HUES48 (cell line): Measurements from ENCODE around the gene SPANXN2.

ENCODE experiments used
- H3K27ac ChIP-seq: one replicate; pipeline ENCODE4 v1.7.0; 2013; ENCODE audit warnings: low read depth, low read length, inconsistent platforms
- H3K27me3 ChIP-seq: 2 replicates; pipeline ENCODE4 v1.6.1; 2013; ENCODE audit warnings: mild to moderate bottlenecking, low read length; ENCODE audit not compliant: control insufficient read depth, insufficient read depth
- H3K36me3 ChIP-seq: 2 replicates; pipeline ENCODE4 v1.6.1; 2013; ENCODE audit warnings: low read length; ENCODE audit not compliant: control insufficient read depth, insufficient read depth
- H3K4me1 ChIP-seq: 2 replicates; pipeline ENCODE4 v1.6.1; 2013; ENCODE audit warnings: mild to moderate bottlenecking, low read length; ENCODE audit not compliant: control insufficient read depth, insufficient read depth
- H3K4me3 ChIP-seq: 2 replicates; pipeline ENCODE4 v1.5.1; 2013; ENCODE audit warnings: mild to moderate bottlenecking, low read depth, low read length
- H3K9ac ChIP-seq: 2 replicates; pipeline ENCODE4 v1.6.1; 2013; ENCODE audit warnings: mild to moderate bottlenecking, low read depth, low read length, moderate library complexity
- H3K9me3 ChIP-seq: 2 replicates; pipeline ENCODE4 v1.6.1; 2013; ENCODE audit warnings: low read length; ENCODE audit not compliant: control insufficient read depth, insufficient read depth

SPANXN2 gene

DNA sequence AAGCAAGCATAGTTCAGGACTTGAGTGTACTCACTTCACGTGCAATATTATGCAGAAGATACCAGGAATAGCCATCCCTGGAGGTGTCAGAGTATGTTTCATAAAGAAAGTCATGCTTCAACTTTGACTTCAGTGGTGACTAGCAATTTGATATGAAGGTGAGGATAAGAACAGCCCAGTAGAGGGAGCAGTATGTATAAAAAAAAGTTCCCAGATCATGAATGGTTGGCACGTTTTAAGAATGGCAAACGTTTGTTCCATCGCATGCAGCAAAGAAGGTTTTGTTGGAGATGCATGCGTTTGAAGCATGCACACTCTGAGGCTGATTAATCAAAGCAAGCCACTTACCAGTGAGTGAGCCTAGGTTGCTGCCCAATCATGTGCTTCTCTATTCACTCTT is 51.2 kb downstream of the SPANXN2 start:
- Histone ChIP-seq H3K4me3 (no peak overlapping the region), H3K27ac (no peak overlapping the region), H3K4me1 (no peaks in the 10 kb centered on the region)

GRCh38 chrX:143664302-143664701 is 56.2 kb downstream of the SPANXN2 start:
- H3K9me3 ChIP-seq, result peaks cover 16% of the 10 kb centered on the region; the same call in 1 of the 2 replicates
- no peaks in the 10 kb centered on the region for H3K36me3 ChIP-seq
- H3K4me1 ChIP-seq, result no peaks in the 10 kb centered on the region
- H3K9ac ChIP-seq, result no peak overlapping the region
- no peak overlapping the region for H3K27ac ChIP-seq
- no peaks in the 10 kb centered on the region for H3K27me3 ChIP-seq
- H3K4me3 ChIP-seq, result no peak overlapping the region

More for the DNA sequence above, 51.2 kb downstream of the SPANXN2 start:
- H3K9me3 ChIP-seq, result peaks cover 19% of the 10 kb centered on the region
- no peaks in the 10 kb centered on the region for H3K36me3 ChIP-seq
- H3K9ac ChIP-seq, result no peak overlapping the region
- H3K27me3 ChIP-seq, result no peaks in the 10 kb centered on the region

DNA sequence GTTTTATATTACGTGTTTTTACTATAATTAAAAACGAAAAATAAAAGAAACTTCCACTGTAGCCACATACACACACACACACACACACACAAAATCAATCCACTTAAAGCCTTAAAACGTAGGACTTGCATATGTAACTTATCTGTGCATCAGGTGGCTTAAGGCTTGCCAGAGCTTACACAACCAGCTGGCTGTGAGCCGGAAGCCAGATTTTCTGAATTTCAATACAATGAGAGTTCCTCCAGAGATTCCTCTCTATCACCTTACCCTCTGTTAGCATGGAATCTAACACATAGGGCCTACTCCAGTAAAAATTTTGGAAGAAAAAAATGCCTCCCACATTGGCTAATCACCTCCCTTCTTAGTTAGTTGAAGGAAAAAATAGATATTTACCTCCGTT is 56.8 kb downstream of the SPANXN2 start:
- Histone ChIP-seq H3K4me1 (no peaks in the 10 kb centered on the region), H3K4me3 (no peak overlapping the region), H3K27me3 (no peaks in the 10 kb centered on the region), H3K36me3 (no peaks in the 10 kb centered on the region), H3K9ac (no peak overlapping the region), H3K9me3 (peaks cover 20% of the 10 kb centered on the region; the same call in 1 of the 2 replicates), H3K27ac (no peak overlapping the region)
